ENCODE results near the gene EDEM2.
"Not testable (repeated sequence)": the region's sequence is repeated elsewhere in the genome, so short reads cannot be mapped to it uniquely, and the experiment has no call there.

Gene EDEM2

DNA sequence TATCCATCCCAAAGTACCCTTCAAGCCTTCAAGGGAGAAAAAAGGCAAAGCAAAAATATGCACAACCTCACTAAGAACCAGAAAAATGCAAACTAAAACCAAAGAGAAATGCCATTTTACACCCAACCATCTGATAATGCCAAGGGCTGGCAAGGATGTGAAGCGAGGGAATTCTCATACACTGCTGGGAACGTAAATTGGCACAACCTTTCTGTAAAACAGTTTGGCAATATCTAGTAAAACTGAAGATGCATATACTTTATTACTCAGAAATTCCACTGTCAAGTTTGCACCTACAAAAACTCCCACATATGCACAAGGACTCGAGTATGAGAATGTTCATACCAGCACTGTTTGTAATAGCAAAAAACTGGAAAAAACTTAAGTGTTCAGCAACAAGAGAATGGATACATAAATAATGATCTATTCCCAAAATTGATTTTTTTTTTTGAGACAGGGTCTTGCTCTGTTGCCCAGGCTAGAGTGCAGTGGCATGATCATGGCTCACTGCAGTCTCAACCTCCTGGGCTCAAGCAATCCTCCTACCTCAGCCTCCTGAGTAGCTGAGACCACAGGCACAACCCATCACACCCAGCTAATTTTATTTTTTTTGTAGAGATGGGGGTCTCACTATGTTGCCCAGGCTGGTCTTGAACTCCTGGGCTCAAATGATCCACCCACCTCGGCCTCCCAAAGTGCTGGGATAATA is 21.7 kb upstream of the EDEM2 start:
- DNase-seq (ENCODE audit: low read depth), result not testable (repeated sequence)

DNA sequence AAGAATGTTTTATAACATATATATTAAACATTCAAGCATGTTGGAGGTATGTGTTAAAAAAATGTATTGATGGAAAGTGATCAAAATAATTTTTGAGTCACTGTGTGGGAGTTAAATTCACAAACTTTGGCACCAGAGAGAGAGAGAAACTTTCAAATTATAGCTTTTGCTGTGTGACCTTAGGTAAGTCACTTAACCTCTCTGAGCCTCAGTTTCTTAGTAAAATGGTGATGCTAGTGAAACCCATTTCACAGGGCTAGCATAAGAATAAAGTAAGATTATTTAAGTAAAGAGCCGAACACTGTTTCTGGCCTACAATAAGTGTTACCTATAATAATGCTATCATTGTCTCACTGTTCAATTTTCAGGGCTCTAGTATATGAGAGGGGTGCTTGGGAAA is 20.7 kb upstream of the EDEM2 start:
- DNase-seq (ENCODE audit: low read depth), result no peak

DNA sequence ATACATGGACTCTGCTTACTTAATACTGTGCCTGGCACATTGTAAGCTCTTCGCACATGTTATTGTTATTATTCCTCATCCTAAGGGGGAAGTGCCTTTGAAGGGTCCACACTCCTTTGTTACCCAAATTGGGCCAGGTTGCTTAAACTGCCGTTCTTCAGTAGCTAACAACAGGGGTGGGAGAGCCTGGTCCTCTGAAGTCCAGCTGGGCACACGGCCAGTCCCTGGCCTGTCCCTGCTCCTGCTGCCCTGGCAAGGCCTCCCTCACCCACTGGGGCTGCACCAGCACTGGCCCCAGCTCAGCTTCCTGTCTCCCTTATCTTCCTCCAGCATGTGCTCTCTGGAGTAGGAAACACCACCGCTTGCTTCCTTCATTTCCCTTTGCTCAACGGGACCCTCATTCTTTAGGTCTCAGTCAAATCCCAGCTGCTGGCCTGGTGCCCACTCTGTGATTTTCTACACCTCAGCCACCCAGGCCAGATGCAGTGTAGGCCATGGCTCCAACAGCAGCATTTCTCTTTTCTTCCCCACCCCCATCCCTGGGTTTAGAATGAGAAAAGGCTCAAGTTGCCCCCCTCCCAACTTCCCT is 19.2 kb upstream of the EDEM2 start:
- no peak for DNase-seq (ENCODE audit: low read depth)

DNA sequence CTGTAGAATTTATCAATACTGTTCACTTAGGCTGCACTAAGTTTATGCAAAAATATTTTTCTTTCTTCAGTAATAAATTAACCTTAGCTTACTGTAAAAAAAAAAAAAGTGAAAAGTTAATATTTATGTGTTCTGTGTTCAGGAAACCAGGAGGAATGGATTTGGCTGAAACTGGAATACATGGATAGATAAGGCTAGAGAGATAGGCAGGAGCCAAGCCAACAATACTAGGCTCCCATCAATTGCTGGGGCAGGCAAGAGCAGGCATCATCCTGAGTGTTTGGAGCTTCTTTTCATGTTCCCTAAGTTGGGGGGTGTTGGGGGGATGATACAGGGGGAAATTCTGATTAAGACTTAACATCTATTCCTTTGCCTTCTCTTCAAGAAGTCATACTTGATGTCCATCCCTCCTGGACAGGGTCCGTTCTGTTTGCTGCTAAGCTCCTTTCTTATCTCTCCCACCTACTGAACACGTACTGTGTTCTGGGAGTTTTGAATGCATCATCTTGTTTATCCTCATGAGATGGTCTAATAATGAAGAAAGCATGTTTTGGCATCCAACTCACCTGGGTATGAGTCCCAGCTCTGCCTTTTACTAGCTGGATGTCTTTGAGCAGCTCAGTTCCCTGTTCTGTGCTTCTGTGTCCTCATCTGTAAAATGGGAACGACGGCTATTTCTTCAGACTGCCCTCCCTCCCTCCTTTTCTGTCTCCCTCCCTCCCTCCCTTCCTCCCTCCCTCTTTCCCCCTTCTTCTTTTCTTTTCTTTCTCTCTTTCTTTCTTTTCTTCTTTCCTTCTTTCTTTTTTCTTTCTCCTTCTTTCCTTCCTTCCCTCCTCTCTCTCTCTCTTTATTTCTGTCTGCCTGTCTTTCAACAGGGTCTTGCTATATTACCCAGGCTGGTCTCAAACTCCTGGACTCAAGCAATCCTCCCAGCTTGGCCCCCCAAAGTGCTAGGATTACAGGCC is 18.4 kb upstream of the EDEM2 start:
- no peak for DNase-seq (ENCODE audit: low read depth)

DNA sequence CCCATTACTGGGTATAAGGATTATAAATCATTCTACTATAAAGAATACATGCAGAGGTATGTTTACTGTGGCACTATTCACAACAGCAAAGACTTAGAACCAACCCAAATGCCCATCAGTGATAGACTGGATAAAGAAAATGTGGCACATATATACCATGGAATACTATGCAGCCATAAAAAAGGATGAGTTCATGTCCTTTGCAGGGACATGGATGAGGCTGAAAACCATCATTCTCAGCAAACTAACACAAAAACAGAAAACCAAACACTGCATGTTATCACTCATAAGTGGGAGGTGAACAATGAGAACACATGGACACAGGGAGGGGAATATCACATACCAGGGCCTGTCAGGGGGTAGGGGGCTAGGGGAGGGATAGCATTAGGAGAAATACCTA is 17.4 kb upstream of the EDEM2 start:
- DNase-seq (ENCODE audit: low read depth), result not testable (repeated sequence)

DNA sequence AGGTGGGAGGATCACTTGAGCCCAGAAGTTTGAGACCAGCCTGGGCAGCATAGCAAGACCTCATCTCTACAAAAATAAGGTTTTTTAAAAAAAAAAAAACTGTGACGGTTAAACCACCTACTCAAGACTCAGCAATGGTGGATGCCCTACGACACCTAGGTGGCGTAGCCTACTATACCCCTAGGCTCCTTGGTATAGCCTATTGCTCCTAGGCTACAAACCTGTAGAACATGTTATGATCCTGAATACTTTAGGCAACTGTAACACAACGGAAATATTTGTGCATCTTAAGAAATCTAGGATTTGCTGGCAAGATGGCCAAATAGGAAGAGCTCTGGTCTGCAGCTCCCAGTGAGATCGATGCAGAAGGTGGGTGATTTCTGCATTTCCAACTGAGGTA is 13.2 kb upstream of the EDEM2 start:
- not testable (repeated sequence) for DNase-seq (ENCODE audit: low read depth)

DNA sequence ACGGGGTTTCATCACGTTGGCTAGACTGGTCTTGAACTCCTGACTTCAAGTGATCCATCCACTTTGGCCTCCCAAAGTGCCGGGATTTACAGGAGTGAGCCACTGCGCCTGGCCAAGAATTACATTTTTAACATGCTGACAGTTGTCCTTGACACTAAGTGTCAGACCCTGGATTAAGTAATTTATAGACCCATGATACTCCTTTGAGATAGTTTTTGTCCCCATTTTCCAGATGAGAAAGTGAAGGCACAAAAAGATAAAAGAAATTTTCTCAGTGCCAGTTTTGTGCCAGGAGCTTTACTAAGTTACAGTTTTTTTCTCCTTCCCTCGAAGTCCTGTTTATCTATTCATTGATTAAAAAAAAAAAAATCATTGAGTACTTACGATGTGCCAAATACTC is 9.8 kb upstream of the EDEM2 start:
- DNase-seq (ENCODE audit: low read depth), result no peak

DNA sequence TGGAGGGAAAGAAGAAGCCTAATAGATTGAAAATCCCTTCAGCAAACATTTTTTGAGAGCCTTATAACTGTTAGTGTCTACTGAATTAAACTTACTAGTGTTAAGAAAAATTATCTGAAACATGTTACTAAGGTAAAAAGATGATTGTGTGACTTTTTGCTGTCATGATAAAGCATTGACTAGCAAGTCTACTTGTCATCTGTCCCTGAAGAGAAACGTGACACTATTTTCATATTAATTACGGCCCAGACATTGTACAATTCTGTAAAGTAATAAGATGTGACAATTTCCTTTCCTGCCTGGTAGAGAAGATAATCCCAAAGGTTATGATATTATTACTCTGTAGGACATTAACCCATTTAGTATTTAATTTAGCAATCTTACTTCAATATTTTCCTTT is 8.8 kb upstream of the EDEM2 start:
- DNase-seq (ENCODE audit: low read depth), result no peak

DNA sequence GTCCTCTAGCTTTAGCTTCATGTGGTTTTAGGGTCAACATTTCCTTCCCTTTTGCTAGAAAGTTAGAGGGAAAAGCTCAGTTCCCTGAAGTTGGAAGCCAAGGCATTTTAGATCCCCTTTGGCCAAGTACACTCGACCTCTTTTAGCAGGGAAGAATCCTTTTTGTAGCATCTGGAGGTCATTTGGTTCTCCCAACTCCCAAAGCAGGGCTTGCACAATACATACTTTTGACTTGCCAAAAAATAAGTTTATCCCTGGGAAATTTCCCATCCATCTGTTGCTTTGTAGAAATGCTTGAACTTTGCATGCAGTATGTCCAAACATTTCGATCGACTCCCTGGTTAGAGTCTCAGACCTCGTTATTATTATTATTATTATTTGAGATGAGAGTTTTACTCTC is 4.6 kb upstream of the EDEM2 start:
- DNase-seq (ENCODE audit: low read depth), result peak; percentile 75

DNA sequence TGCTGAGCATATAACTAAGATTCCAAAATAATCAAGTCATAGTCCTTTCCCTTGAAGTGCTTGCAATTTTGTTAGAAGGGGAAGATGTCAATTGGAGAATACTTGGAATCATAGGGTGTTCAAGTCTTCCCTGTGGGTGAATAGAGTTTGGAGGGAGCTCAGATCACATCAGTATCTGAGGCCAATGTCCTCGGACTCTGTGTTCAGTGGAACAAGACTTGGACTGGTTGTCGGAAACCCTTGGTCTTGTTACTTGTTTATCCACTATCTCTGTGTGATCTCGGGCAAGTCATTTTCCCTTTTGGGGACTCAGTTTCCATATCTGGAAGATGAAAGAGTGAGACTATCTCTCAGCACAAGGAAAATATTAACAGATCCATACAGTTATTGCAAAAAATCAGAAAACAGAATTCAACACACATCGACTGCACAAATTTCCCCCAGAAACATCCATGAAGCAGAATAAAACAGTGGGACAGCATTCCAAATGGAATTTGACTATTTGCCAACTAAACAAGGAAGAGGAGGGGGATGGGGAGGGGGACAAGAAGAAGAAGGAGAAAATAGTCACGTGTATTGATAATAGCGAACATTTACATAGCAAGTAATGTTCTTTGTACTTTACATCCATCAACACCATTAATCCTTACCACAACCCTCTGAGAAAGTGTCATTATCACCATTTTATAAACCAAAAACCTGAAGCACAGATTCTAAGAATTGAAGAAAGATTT is 3.9 kb upstream of the EDEM2 start:
- no peak for DNase-seq (ENCODE audit: low read depth)

DNA sequence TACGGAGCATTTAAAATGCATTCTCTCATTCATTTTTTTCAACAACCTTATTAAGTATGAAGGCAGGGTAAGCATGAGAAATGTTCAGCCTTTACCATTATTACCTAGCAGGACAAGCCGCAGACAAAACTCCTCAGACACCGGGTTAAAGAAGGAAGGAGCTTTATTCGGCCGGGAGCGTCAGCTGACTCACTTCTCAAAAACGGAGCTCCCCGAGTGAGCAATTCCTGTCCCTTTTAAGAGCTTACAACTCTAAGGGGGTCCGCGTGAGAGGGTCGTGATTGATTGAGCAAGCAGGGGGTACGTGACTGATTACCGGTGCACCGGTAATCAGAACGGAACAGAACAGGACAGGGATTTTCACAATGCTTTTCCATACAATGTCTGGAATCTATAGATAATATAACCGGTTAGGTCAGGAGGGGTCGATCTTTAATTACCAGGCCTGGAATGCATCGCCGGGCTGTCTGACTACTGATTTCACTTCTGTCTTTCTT is 487 bp upstream of the EDEM2 start:
- DNase-seq (ENCODE audit: low read depth), result not testable (repeated sequence)

DNA sequence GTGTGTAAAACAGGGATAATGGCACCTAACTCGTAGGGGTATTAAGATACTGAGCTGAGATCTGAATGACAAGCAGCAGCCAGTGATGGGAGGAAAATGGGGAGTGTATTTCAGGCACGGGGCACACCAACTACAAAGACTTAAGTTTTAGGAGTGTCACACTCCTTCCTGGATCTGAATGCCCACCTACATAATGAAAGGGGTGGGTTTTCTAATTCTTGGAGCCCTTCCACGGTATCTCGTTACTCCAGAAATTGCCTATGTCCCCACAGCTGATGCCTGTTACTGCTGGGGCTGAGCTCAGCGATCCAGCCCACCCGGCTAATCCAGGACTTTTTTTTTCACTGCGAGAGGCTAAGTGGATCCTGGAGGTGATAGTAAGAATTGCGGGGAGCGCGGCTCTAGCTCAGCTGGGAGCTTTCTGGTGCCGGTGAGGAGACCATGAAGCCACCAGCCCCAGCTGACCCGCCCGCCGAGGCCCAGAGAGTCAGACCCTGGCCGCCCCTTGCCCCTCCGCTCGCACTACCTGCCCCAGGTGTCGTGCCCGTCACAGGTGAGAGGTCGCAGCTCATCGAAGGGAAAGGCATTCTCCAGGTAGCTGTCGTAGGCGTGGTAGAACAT is 727 bp downstream of the EDEM2 start:
- DNase-seq (ENCODE audit: low read depth), result no peak

DNA sequence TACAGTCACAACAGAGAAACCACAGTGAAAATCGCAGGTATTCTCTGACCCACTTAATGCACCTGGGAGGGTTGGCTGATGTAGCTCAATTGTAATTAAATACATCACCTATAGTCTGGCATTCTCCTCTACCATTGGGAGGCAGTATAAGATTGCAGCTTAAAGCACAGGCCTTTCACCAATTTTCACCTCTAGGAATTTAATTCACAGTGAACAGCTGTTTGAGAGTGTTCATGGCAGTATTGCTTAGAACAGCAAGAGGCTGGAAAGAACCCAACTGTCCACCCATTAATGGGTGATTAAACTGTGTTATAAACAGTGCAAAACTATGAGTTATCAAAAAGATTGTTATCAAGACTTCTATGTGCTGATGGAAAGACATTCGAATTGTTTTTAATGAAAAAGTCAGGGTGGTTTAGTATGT is 2.0 kb downstream of the EDEM2 start:
- no peak for DNase-seq (ENCODE audit: low read depth)

DNA sequence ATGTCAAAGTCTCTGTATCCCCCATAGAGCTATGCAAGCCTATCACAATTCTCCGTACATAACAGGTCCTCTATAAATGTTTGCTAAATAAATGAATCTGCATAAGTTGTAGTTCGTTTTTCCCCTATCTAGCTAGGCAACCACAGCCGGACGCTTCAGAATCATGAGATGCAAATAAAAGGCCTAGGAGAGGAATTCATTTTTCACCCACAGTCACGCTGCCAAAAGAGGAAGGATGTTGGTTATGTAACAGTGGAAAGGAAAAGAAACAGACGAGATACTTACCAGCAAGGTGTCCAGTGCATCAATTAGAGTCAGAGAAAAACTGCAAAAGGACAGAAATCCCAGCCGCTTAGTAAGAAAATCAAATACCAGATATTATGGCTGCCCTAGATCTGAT is 2.4 kb downstream of the EDEM2 start:
- no peak for DNase-seq (ENCODE audit: low read depth)

DNA sequence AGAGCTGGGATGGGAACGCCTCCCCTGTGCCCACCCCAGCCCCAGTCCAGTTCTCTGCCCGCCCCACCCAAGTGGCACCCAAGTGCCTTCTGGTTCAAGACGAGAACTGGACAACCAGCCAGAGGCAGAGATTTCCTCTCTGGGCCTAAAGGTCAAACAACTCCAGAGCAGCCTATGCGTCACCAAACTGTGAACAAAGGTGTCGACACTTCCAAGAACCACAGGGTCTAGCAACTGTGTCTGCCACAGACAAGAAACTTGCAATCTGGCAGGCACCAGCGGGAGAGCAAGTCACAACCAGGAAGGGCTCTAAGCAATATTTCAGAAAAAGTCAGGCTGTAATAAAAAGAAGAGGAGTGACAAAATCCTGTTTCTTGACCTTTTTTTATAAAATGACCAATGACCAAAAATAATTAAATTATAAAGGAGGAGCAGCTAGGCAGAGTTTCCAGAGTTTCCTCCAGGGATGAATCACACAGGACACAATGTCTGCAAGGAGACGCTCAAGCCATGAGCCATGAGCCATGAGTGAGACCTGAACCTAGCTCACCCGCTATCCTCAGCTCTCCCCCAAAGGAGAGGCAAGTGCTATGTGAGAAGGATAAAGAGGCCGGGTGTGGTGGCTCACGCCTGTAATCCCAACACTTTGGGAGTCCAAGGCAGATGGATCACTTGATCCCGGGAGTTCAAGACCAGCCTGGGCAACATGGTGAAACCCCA is 11.1 kb downstream of the EDEM2 start:
- DNase-seq (ENCODE audit: low read depth), result no peak

DNA sequence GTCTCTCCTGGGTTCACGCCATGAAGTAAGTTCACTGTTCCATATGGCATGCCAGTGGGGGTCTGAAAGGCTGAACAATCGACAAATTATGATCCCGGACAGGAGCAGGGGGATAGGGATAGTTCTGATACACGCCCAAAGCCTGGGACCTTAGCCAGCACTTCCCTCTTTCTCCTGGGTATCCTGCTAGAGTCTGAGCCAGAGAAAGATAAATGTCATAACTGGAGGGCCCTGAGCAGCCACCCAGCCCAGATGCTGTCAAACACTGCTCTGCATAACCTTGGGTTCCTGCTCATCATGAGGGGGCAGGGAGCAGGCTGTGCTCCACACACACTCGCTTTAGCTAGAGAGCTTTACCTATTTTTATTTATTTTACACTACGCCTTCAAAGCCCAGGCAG is 12.3 kb downstream of the EDEM2 start:
- DNase-seq (ENCODE audit: low read depth), result no peak

DNA sequence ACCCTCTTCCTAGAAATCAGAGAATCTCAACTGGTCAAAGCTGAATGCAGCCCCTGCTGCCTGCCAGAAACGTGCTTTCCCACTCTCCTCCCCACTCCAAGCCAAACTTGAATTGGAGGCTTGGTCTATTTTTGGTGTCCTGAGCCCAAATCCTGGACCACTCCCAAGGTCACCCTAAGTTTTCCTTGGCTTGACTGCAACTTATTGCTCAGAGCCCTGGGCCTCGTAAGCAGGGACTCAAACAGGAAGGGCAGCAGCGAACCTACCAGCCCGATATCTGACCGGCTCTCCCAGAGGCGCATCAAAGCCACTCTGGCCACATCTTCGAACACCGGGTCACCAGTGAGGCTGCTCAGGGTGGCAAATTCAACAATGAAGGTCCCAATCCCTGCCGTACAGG is 12.7 kb downstream of the EDEM2 start:
- DNase-seq (ENCODE audit: low read depth), result no peak

DNA sequence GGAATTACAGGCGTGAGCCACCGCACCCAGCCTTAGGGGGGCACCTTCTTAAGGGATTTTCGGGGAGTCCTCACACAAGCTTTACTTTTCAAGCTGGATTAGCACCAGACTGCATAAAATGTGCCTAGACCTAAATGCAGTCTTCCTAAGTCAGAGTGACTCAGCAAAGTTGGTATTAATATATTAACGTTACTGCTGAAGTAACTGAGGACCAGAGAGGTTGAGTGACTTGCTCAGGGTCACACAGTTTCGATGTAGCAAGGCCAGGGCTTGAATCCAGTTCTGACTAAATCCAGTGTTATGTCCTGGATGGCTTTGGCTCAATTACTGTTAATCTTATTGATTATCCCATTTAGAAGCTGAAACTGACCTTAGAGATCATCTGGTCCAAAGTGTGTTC is 13.4 kb downstream of the EDEM2 start:
- DNase-seq (ENCODE audit: low read depth), result no peak

DNA sequence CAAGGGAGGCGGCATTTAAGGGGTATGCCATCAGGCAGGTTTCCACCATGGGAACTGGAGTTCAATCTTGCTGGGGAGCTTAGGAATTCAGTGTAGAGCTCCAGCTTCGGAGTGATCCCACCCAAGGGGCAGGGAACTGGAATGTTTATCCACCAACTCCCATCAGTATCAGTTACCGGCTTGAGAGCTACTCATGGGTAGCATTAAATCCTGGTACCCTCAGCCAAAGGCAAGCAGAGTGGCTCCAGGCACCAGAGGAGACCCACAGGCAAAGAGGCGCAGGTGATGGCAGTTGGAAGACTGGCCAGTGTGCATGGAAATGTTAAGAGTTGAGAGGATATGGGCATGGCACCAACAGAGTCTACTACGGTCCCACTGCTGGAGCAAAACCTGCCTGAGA is 14.1 kb downstream of the EDEM2 start:
- no peak for DNase-seq (ENCODE audit: low read depth)

DNA sequence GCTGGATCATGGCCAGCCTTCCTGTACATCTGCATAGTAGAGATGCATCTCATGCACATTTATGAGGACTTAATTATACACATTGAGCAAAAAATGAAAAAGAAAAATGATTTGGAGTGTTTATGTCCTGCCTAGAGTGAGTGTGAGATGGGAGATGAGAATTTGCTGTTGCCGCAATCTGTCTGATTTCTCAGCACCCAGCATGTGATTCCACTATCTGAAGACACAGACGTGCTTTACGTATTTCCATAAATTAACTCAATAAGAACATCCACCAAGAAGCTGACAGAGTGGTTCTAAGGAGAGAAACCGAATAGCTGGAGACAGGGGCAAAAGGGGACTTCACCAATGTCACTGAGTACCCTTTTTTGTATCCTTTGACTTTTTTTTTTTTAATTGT is 15.2 kb downstream of the EDEM2 start:
- no peak for DNase-seq (ENCODE audit: low read depth)

DNA sequence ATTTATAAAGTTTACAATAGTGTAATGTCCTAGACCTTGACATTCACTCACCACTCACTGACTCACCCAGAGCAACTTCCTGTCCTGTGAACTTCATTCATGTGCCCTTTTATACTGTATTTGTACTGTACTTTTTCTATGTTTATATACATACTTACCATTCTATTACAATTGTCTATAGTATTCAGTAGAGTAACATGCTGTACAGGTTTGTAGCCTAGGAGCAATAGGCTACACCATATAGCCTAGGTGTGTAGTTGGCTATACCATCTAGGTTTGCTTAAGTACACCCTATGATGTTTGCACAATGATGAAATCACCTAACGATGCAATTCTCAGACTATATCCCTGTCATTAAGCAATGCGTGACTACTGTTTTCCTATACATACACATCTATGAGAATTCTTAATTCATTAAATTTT is 17.5 kb downstream of the EDEM2 start:
- no peak for DNase-seq (ENCODE audit: low read depth)
